HCT116 (cell line): ENCODE results near the gene KMT2C. TPM values are rescaled to one million over a fixed set of nuclear protein-coding genes. Genes with fewer than 3 reads are reported as not detected.
"Not testable (repeated sequence)": the region's sequence is repeated elsewhere in the genome, so short reads cannot be mapped to it uniquely, and the experiment has no call there.

Experiments used
- ATAC-seq: fragments of 200-7000 bp; cut with Tn5 transposase; 2 replicates; pipeline ENCODE4 v1.9.1; 2020; ENCODE audit warnings: mild to moderate bottlenecking, moderate library complexity
- BruUV-seq: library from RNA; stranded (reverse); fragments of 400-500 nt; replicated peaks from 2 replicates; lab custom pipeline; 2021; lab: Mats Ljungman, UMichigan
- CTCF ChIA-PET: fragments of 300-600 bp; sonication (Branson Sonifier 250); formaldehyde crosslinking; loops from one replicate; lab custom pipeline; 2021; ENCODE audit warnings: antibody characterized with exemption; lab: Charles Lee
- POLR2A ChIA-PET: fragments of 300-600, 350-600 bp; sonication (Branson Sonifier 250); formaldehyde crosslinking; loops from one replicate; lab custom pipeline; 2021; ENCODE audit warnings: antibody characterized with exemption; lab: Charles Lee
- RAD21 ChIA-PET, 2 experiments: fragments of 300-600 bp; sonication (Branson Sonifier 250); formaldehyde crosslinking; loops; one replicate each; lab custom pipeline; 2023; ENCODE audit warnings: low total read pairs in 2 of 2; ENCODE audit not compliant: uncharacterized antibody in 2 of 2, unreplicated experiment in 2 of 2, low non-redundant PET in 1 of 2; lab: Charles Lee
- DNase-seq: peaks from one replicate; pipeline ENCODE4 v3.0.0-alpha.2; 2010; ENCODE audit warnings: low read depth, low spot score
- H2AFZ ChIP-seq: fragments of 200-600 bp; shearing (Covaris generic), sonication (generic); 2 replicates; pipeline ENCODE4 v1.6.1; 2017; ENCODE audit warnings: low read depth, mixed run types, mixed read lengths, antibody characterized with exemption, low read length; ENCODE audit not compliant: poor library complexity, severe bottlenecking
- H3K27ac ChIP-seq: 2 replicates; pipeline ENCODE4 v1.5.1; 2012; ENCODE audit warnings: low read depth, low read length
- H3K27me3 ChIP-seq: fragments of 200-600 bp; sonication (generic); 2 replicates; pipeline ENCODE4 v1.6.1; 2016; ENCODE audit warnings: mixed run types, low read length, mixed read lengths; ENCODE audit not compliant: insufficient read depth
- H3K36me3 ChIP-seq, 2 experiments: fragments of 200-500 bp in 1 of 2; fragments of 200-600 bp in 1 of 2; sonication (Bioruptor generic) in 1 of 2; sonication (generic) in 1 of 2; 2 replicates each; pipeline versions ENCODE4 v1.5.1 to v1.6.1; 2014 to 2016; ENCODE audit warnings: low read length in 2 of 2, inconsistent platforms in 1 of 2, mixed read lengths in 1 of 2, mixed run types in 1 of 2; ENCODE audit not compliant: insufficient read depth in 2 of 2, control insufficient read depth in 1 of 2
- H3K4me1 ChIP-seq, 2 experiments: fragments of 200-600 bp in 1 of 2; sonication (generic) in 1 of 2; 2 replicates each; pipeline versions ENCODE4 v1.5.1 to v1.6.1; 2012 to 2017; ENCODE audit warnings: low read length in 2 of 2, inconsistent platforms in 1 of 2, mild to moderate bottlenecking in 1 of 2, mixed read lengths in 1 of 2, mixed run types in 1 of 2, moderate library complexity in 1 of 2; ENCODE audit not compliant: insufficient read depth in 2 of 2, control insufficient read depth in 1 of 2
- H3K4me2 ChIP-seq: fragments of 200-600 bp; sonication (generic); 2 replicates; pipeline ENCODE4 v1.6.1; 2017; ENCODE audit warnings: mixed run types, low read length, mixed read lengths
- H3K4me3 ChIP-seq, 2 experiments: fragments of 200-600 bp in 1 of 2; sonication (generic) in 1 of 2; replicated peaks in 1 of 2; 2 replicates each; pipeline ENCODE4 v1.5.1; 2011 to 2016; ENCODE audit warnings: low read length in 2 of 2, control low read depth in 1 of 2, low read depth in 1 of 2, mild to moderate bottlenecking in 1 of 2, mixed read lengths in 1 of 2, mixed run types in 1 of 2
- H3K79me2 ChIP-seq: fragments of 200-600 bp; sonication (generic); 2 replicates; pipeline ENCODE4 v1.6.1; 2017; ENCODE audit warnings: mild to moderate bottlenecking, mixed run types, low read length, moderate library complexity, mixed read lengths; ENCODE audit not compliant: insufficient read depth
- H3K9ac ChIP-seq: fragments of 200-600 bp; sonication (generic); 2 replicates; pipeline ENCODE4 v1.6.1; 2016; ENCODE audit warnings: low read length, mixed read lengths
- H3K9me2 ChIP-seq: fragments of 200-600 bp; sonication (generic), shearing (Covaris generic); 2 replicates; pipeline ENCODE4 v1.6.1; 2017; ENCODE audit warnings: mixed run types, mild to moderate bottlenecking, moderate library complexity; ENCODE audit not compliant: insufficient read depth
- H3K9me3 ChIP-seq, 2 experiments: fragments of 200-500 bp in 1 of 2; fragments of 200-600 bp in 1 of 2; sonication (Bioruptor generic) in 1 of 2; sonication (generic) in 1 of 2; 2 replicates each; pipeline ENCODE4 v1.6.1; 2014 to 2017; ENCODE audit warnings: low read length in 2 of 2, mixed read lengths in 2 of 2, inconsistent platforms in 1 of 2, low read depth in 1 of 2, mild to moderate bottlenecking in 1 of 2, mixed run types in 1 of 2, moderate library complexity in 1 of 2; ENCODE audit not compliant: control insufficient read depth in 1 of 2, insufficient read depth in 1 of 2
- H4K20me1 ChIP-seq: fragments of 200-600 bp; sonication (generic), shearing (Covaris generic); 2 replicates; pipeline ENCODE4 v1.6.1; 2017; ENCODE audit warnings: mixed run types, mild to moderate bottlenecking, moderate library complexity; ENCODE audit not compliant: insufficient read depth
- intact Hi-C: fragments of 100-400 bp; cut with micrococcal nuclease; formaldehyde crosslinking; loops from 2 replicates; pipeline ENCODE4 v1.10.0; 2022
- total RNA-seq: library from RNA; stranded (reverse); gene quantifications from one replicate; pipeline ENCODE4 v1.2.1, GENCODE V29; 2021; ENCODE audit not compliant: unreplicated experiment

The KMT2C gene
- total RNA-seq, 1 experiment from 2014 or later = 22.9 TPM

GRCh38 chr7:152434511-152435383 is 1.1 kb downstream of the KMT2C start:
- intact Hi-C loops = loop anchor here (10.0 kb wide), 1 partner anchor 90 kb away; no protein-coding TSS in a partner anchor
- peak overlapping the region; percentile 76 for H3K4me2 ChIP-seq
- H3K9me3 ChIP-seq, CTCF ChIA-PET, DNase-seq, RAD21 ChIA-PET, H3K9me2 ChIP-seq, H4K20me1 ChIP-seq, H3K27me3 ChIP-seq, BruUV-seq, H2AFZ ChIP-seq, H3K36me3 ChIP-seq, ATAC-seq, POLR2A ChIA-PET: not testable (repeated sequence)
- peak overlapping the region; percentile 64 for H3K4me3 ChIP-seq
- peak overlapping the region; percentile 87 for H3K27ac ChIP-seq
- H3K4me1 ChIP-seq = peaks cover 7 to 14% of the 10 kb centered on the region in 2 experiments
- peak overlapping the region; percentile 62 for H3K9ac ChIP-seq
- peaks cover 54% of the 10 kb centered on the region for H3K79me2 ChIP-seq

GRCh38 chr7:152433721-152434490 is 1.9 kb downstream of the KMT2C start:
- POLR2A ChIA-PET, DNase-seq, ATAC-seq, H2AFZ ChIP-seq, H4K20me1 ChIP-seq, H3K9me3 ChIP-seq, H3K9me2 ChIP-seq, RAD21 ChIA-PET, H3K27me3 ChIP-seq, CTCF ChIA-PET, H3K36me3 ChIP-seq: not testable (repeated sequence)
- Histone ChIP-seq H3K79me2 (peaks cover 62% of the 10 kb centered on the region), H3K9ac (peak overlapping the region; percentile 62), H3K4me1 (peaks cover 7 to 14% of the 10 kb centered on the region in 2 experiments), H3K4me2 (peak overlapping the region; percentile 76), H3K4me3 (peak overlapping the region; percentile 64), H3K27ac (peak overlapping the region; percentile 87)
- BruUV-seq = TSS peak; percentile 47
- intact Hi-C loops = loop anchor here (10.0 kb wide), 1 partner anchor 89 kb away; no protein-coding TSS in a partner anchor

GRCh38 chr7:152432735-152433134 is 3.1 kb downstream of the KMT2C start:
- CTCF ChIA-PET, H3K36me3 ChIP-seq, DNase-seq, ATAC-seq, BruUV-seq, H3K27me3 ChIP-seq, H3K9ac ChIP-seq, H3K9me2 ChIP-seq, RAD21 ChIA-PET, POLR2A ChIA-PET, H3K9me3 ChIP-seq, H3K4me3 ChIP-seq, H2AFZ ChIP-seq, H3K27ac ChIP-seq, H4K20me1 ChIP-seq: not testable (repeated sequence)
- Histone ChIP-seq H3K79me2 (peaks cover 73% of the 10 kb centered on the region), H3K4me2 (peak overlapping the region; percentile 76; the same call in 1 of the 2 replicates), H3K4me1 (peaks cover 7 to 17% of the 10 kb centered on the region in 2 experiments)
- intact Hi-C loops = loop anchor here (10.0 kb wide), 1 partner anchor 88 kb away; no protein-coding TSS in a partner anchor
